Common myeloid progenitor, CD34-positive (primary cell): ENCODE measurements around the gene SUSD6.
A peak's percentile ranks its signal among the peaks of the same experiment; 100 is the strongest.

Experiments used
- CTCF ChIA-PET: fragments of 350-600 bp; sonication (Branson Sonifier 250); formaldehyde crosslinking; loops from one replicate; lab custom pipeline; 2021; ENCODE audit warnings: antibody characterized with exemption; lab: Charles Lee
- POLR2A ChIA-PET: fragments of 350-600 bp; sonication (Branson Sonifier 250); formaldehyde crosslinking; loops from one replicate; lab custom pipeline; 2021; ENCODE audit warnings: antibody characterized with exemption; lab: Charles Lee
- DNase-seq, 3 donors: peaks; one replicate each; pipeline versions ENCODE4 v3.0.0 to v3.0.0-alpha.2; 2013
- H3K27ac ChIP-seq, 2 experiments: 1 replicate in 1 of 2; 2 replicates in 1 of 2; pipeline ENCODE4 v1.7.0; 2013; ENCODE audit warnings: inconsistent platforms in 2 of 2, low read length in 2 of 2, mild to moderate bottlenecking in 2 of 2, low read depth in 1 of 2, moderate library complexity in 1 of 2; ENCODE audit not compliant: severe bottlenecking in 2 of 2, insufficient read depth in 1 of 2, poor library complexity in 1 of 2
- H3K27me3 ChIP-seq, 5 experiments: replicated peaks in 2 of 5; 1 replicate in 3 of 5; 2 replicates in 2 of 5; pipeline versions ENCODE4 v1.6.1 to v1.7.0; 2013; ENCODE audit warnings: low read length in 4 of 5, mild to moderate bottlenecking in 2 of 5, moderate library complexity in 2 of 5, inconsistent platforms in 1 of 5; ENCODE audit not compliant: insufficient read depth in 5 of 5, control insufficient read depth in 4 of 5
- H3K36me3 ChIP-seq, 4 experiments: 1 replicate in 2 of 4; 2 replicates in 2 of 4; pipeline versions ENCODE4 v1.6.1 to v1.7.0; 2013; ENCODE audit warnings: low read length in 3 of 4, control low read depth in 1 of 4, mild to moderate bottlenecking in 1 of 4; ENCODE audit not compliant: control insufficient read depth in 4 of 4, insufficient read depth in 4 of 4
- H3K4me1 ChIP-seq, 4 experiments: 1 replicate in 3 of 4; 2 replicates in 1 of 4; pipeline versions ENCODE4 v1.6.1 to v1.7.1; 2013; ENCODE audit warnings: low read length in 3 of 4, mild to moderate bottlenecking in 3 of 4, control low read depth in 1 of 4, inconsistent platforms in 1 of 4, moderate library complexity in 1 of 4; ENCODE audit not compliant: control insufficient read depth in 4 of 4, insufficient read depth in 4 of 4; ENCODE audit errors: control extremely low read depth in 1 of 4
- H3K4me3 ChIP-seq, 7 experiments: 1 replicate in 4 of 7; 2 replicates in 3 of 7; pipeline versions ENCODE4 v1.5.1 to v1.7.0; 2013; ENCODE audit warnings: mild to moderate bottlenecking in 7 of 7, low read length in 6 of 7, moderate library complexity in 6 of 7, inconsistent platforms in 2 of 7, low read depth in 2 of 7, control low read depth in 1 of 7; ENCODE audit not compliant: insufficient read depth in 4 of 7, control insufficient read depth in 1 of 7; ENCODE audit errors: extremely low read depth in 1 of 7
- H3K9me3 ChIP-seq, 5 experiments: 1 replicate in 4 of 5; 2 replicates in 1 of 5; pipeline versions ENCODE4 v1.6.1 to v1.7.1; 2013; ENCODE audit warnings: low read length in 4 of 5, mild to moderate bottlenecking in 2 of 5, inconsistent platforms in 1 of 5, low read depth in 1 of 5, moderate library complexity in 1 of 5; ENCODE audit not compliant: control insufficient read depth in 4 of 5, insufficient read depth in 2 of 5; ENCODE audit errors: control extremely low read depth in 1 of 5
- WGBS: methylation state at CpG from one replicate; pipeline ENCODE4 v1.1.5; 2013; ENCODE audit not compliant: insufficient coverage; 5-methylcytosine and 5-hydroxymethylcytosine counted together

The SUSD6 gene

DNA sequence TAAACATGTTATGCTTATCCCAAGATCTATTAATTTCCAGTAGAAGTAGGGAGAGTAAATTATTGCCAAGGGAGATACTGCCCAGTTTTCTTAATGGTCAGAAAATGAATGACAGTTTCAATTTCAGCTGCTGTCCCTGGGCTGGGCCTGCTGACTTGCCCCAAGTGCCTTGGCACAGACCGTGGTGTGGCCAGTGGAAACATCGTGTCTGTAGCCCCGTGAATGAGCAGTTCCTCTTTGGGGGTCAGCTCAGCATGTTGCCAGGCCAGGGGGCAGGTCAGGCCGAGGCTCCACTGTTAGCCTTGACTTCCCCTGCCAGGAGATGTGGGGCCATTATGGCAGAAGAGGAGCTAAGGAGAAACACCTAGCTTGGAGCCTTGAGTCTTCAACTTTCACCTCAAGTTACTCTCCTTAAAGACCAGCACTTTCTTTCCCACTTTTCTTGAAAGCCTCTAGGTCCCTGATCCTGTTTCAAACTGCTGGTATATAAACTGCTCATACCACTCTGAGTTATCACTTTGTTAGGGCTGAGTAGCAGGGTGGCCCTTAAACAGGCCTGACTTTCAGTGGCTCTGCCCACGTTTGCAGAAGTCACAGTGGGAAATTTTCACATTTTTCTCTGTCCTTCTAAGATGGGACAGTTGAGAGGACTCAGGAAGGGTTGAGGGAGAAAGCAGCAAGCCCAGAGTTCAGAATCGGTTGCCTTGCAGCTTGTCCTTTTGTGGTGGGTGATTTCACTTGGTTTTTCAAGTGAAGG lies 73.2 kb downstream of the SUSD6 start:
- Histone ChIP-seq H3K4me1 (peaks cover 10 to 50% (median 33%) of the 10 kb centered on the region in 4 experiments), H3K4me3 (no peak overlapping the region), H3K27ac (no peak overlapping the region), H3K36me3 (peaks cover 0 to 8% (median 2%) of the 10 kb centered on the region in 4 experiments), H3K27me3 (no peaks in the 10 kb centered on the region), H3K9me3 (no peaks in the 10 kb centered on the region)
- DNase-seq: no peak
- ChIA-PET CTCF (interaction anchor here (1.0 to 1.7 kb wide), 4 partner anchors 8 to 19 kb away, joined by 3 to 4 read pairs (median 3); no protein-coding TSS in a partner anchor), POLR2A (interaction anchor here (0.5 to 1.0 kb wide), 2 partner anchors 26 to 493 kb away, joined by 3 to 4 read pairs; partner anchors contain the start of gene EXD2)
- WGBS: 71% methylated on average over 5 of the region's 6 CpGs

DNA sequence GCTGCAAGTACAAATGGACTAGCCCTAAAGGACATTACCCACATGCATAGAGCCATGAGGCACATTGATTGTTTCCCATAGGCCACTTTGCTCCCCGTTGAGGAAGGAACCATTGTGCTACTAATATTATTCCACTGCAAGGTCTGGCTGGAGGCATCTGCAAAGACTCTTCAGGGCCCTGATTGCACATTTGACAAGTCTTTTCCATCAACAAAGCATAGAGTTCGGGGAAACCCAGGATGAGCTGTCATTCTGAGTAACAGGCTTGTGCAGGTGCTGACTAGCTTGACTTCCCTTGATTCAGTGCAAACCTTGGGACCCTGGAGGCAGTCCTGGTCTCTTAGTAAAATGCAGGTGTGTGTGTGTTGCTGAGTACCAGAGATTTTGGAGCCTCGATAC lies 73.8 kb downstream of the SUSD6 start:
- Histone ChIP-seq H3K9me3 (no peaks in the 10 kb centered on the region), H3K4me1 (peaks cover 10 to 49% (median 33%) of the 10 kb centered on the region in 4 experiments), H3K36me3 (peaks cover 0 to 8% (median 2%) of the 10 kb centered on the region in 4 experiments), H3K4me3 (no peak overlapping the region), H3K27ac (no peak overlapping the region), H3K27me3 (no peaks in the 10 kb centered on the region)
- 71% methylated on average over 2 of the region's 3 CpGs for WGBS
- ChIA-PET POLR2A (interaction anchor here (1.0 kb wide), 1 partner anchor 25 kb away, joined by 4 read pairs; no protein-coding TSS in a partner anchor), CTCF (interaction anchor here (1.0 to 1.2 kb wide), 2 partner anchors 8 to 12 kb away, joined by 3 read pairs; no protein-coding TSS in a partner anchor)
- DNase-seq: no peak

DNA sequence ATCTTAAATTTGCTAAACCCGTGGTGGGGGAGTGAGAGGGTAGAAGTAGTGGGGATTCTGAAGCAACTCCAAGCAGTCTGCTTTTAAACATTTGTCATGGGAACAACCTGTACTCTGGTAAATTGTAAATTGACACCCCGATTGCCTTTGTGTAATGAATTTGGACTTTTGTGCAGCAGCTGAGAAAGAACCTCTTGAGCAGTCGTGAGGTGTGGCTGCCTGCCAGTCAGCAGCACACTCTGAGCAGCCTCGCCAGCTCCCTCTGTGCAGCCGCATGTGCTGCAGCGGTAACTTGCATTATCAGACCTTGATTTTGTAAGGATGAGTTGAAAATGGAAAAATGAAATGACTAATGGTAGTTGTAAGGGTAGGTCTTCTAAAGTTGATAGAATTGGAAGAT lies 74.3 kb downstream of the SUSD6 start:
- peak in 1 of 3 donors; percentile 31 for DNase-seq
- H3K27ac ChIP-seq: no peak overlapping the region
- POLR2A ChIA-PET: no interaction called here
- 78% methylated on average over 5 of the region's 6 CpGs for WGBS
- peaks cover 0 to 8% (median 2%) of the 10 kb centered on the region in 4 experiments for H3K36me3 ChIP-seq
- H3K27me3 ChIP-seq: no peaks in the 10 kb centered on the region
- CTCF ChIA-PET: no interaction called here
- H3K4me1 ChIP-seq: peaks cover 10 to 48% (median 29%) of the 10 kb centered on the region in 4 experiments
- no peak overlapping the region for H3K4me3 ChIP-seq
- no peaks in the 10 kb centered on the region for H3K9me3 ChIP-seq

DNA sequence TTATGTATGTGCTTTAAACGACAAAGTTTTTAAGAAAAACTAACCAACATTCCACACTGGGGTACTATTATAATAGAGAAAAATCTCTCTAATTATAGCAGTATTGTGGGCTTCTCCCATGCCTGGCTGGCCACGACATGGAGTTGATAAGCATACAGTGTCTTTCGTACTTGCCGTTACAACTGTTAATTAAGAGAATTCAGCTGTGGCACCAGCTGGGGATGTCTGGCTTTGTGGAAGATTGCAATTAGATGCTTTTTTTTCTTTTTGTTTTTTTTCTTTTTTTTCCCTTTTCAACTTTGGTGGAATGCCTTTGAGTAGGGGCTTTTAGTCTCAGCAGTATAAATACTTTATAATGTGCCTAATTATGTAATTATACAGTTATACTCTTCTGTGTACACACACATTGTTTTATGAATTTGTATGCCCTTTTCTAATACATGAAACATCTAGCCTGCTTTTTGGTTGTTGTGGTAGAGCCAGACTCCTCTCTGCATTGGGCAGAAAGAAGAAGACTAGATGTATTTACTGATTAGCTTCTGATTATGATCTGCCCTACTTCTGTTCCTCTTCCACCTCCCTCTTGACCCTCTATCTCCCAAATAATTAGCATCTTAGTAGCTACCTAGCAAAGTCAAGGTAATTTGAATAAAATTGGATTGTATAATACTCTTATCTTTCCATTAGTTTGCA lies 76.4 kb downstream of the SUSD6 start:
- H3K27ac ChIP-seq: no peak overlapping the region

DNA sequence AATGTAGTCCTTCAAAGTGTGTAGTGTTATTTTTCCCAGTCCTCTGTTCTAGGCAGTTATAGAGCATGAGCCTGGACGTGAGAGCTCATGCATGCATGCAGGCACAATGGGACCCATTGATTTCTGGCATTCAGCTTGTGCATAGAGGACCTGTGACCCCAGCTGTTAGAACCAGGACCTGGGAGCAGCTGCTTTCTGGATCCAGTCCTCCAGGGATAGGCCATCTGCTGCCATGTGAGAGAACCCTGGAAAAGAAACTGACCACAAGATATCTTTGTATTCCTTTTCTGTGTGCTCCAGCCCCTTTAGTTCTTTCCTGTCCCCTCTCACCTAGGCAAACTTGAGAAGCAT lies 76.9 kb downstream of the SUSD6 start:
- Histone ChIP-seq H3K4me3 (no peak overlapping the region), H3K27me3 (no peaks in the 10 kb centered on the region), H3K27ac (no peak overlapping the region), H3K36me3 (peaks cover 0 to 12% (median 2%) of the 10 kb centered on the region in 4 experiments), H3K4me1 (peaks cover 8 to 45% (median 25%) of the 10 kb centered on the region in 4 experiments), H3K9me3 (no peaks in the 10 kb centered on the region)
- ChIA-PET CTCF (interaction anchor here (2.4 kb wide), 2 partner anchors 14 to 83 kb away, joined by 8 to 9 read pairs; no protein-coding TSS in a partner anchor), POLR2A (no interaction called here)
- 100% methylated on average over 1 of the region's 1 CpG for WGBS
- no peak for DNase-seq

More for the DNA sequence above, 76.4 kb downstream of the SUSD6 start:
- peak in 1 of 3 donors; percentile 47 for DNase-seq
- WGBS: 100% methylated on average over 2 of the region's 4 CpGs
- no peaks in the 10 kb centered on the region for H3K9me3 ChIP-seq
- peaks cover 0 to 10% (median 2%) of the 10 kb centered on the region in 4 experiments for H3K36me3 ChIP-seq
- CTCF ChIA-PET: interaction anchor here (2.4 kb wide), 2 partner anchors 13 to 83 kb away, joined by 8 to 9 read pairs; no protein-coding TSS in a partner anchor
- H3K27me3 ChIP-seq: no peaks in the 10 kb centered on the region
- no peak overlapping the region for H3K4me3 ChIP-seq
- H3K4me1 ChIP-seq: peaks cover 6 to 45% (median 25%) of the 10 kb centered on the region in 4 experiments
- POLR2A ChIA-PET: interaction anchor here (0.6 kb wide), 1 partner anchor 36 kb away, joined by 3 read pairs; no protein-coding TSS in a partner anchor

DNA sequence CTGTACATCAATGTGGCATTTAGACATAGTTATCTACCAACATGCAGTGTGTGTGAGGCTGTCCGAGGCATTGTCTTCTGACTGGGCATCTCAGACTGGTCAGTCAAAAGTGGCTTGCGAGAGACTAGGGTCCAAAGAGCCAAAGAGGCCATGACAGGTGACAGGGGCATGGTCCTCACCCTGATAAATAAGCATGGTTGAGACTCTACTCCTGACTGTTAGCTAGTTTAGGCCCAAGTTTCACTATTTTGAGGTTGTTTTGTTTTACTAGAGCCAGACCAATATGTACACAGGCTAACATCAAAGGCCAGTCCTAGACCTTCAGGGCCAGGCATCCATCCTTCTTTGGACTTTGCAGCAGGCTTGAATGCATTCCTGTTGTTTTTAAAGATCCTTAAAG lies 78.6 kb downstream of the SUSD6 start:
- Histone ChIP-seq H3K4me3 (no peak overlapping the region), H3K4me1 (peaks cover 20 to 45% (median 34%) of the 10 kb centered on the region in 4 experiments), H3K27me3 (no peaks in the 10 kb centered on the region), H3K36me3 (peaks cover 0 to 12% (median 2%) of the 10 kb centered on the region in 4 experiments), H3K9me3 (no peaks in the 10 kb centered on the region), H3K27ac (no peak overlapping the region)
- DNase-seq: no peak
- POLR2A ChIA-PET: no interaction called here
- WGBS: 96% methylated on average over 2 of the region's 2 CpGs
- CTCF ChIA-PET: interaction anchor here (1.0 kb wide), 1 partner anchor 86 kb away, joined by 3 read pairs; no protein-coding TSS in a partner anchor
